ENCODE results near the gene PPM1F. TPM values are rescaled to one million over a fixed set of nuclear protein-coding genes. Genes with fewer than 3 reads are reported as not detected.

The PPM1F gene
- total RNA-seq, 1 experiment from 2014 or later = 21.1 TPM

DNA sequence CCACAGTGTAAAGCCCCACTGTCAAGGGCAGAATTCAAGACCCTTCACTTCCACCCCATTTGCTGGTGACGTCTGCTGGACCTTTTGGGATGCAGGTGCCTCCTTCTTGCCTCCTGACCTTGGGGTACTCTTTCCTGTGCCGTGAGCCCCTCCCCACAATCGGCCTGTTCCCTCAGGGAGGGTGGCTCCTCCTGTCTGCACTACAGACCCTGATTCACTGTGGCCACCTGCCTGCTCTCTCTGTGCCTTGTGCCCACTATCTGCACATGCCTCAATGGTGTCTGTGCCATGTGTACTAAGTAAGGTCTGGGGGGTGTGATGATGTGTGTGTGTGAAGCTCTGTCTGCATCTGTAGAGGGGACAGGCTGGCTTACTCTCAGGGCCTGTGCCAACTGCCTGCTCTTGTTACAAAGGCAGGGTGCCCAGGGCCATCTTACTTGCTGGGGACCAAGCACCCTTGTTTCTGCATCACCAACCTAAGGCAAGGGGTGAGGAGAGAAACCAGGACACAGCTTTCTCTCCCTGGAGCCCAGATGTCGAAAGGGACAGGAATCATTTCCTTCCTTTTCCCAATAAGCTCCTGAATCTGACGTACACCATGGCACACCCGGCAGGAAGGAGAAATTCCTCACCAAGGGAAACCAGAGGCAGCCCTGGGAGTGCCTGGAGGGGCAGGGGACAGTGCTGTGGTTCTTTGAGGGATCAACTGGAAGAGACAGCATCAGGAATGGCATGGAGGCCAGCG lies 3.7 kb downstream of the PPM1F start:
- Histone ChIP-seq H2BK120ac (ENCODE audit: low read depth, low read length, poor library complexity, severe bottlenecking) (no peak overlapping the region), H4K8ac (replicated peaks; ENCODE audit: insufficient read length, low read depth, low read length) (no peak overlapping the region), H3K4me1 (ENCODE audit: insufficient read depth, low read length) (peaks cover 2% of the 10 kb centered on the region; the same call in 1 of the 2 replicates), H3K27ac (ENCODE audit: insufficient read length, low read depth, low read length) (no peak overlapping the region), H2BK20ac (ENCODE audit: low read depth, low read length, poor library complexity, severe bottlenecking) (no peak overlapping the region), H3K23me2 (ENCODE audit: insufficient read length, low read depth, low read length, poor library complexity, severe bottlenecking) (peaks cover 3% of the 10 kb centered on the region), H2BK5ac (ENCODE audit: insufficient read length, low read length) (no peak overlapping the region), H4K91ac (ENCODE audit: insufficient read length, low read depth, low read length) (no peak overlapping the region), H3K79me2 (ENCODE audit: insufficient read depth, low read length) (no peaks in the 10 kb centered on the region), H2BK12ac (ENCODE audit: insufficient read length, low read depth, low read length) (no peak overlapping the region), H2AFZ (ENCODE audit: low read length) (no peak overlapping the region), H3K27me3 (ENCODE audit: insufficient read depth, low read length) (no peaks in the 10 kb centered on the region; the same call in 1 of the 2 replicates), H3K4ac (ENCODE audit: low read depth, low read length) (no peak overlapping the region), H3K4me2 (ENCODE audit: insufficient read depth, insufficient read length, low read length) (no peak overlapping the region), H3K14ac (ENCODE audit: insufficient read depth, low read length) (no peak overlapping the region), H3K23ac (ENCODE audit: insufficient read length, low read depth, low read length) (no peak overlapping the region), H4K5ac (ENCODE audit: insufficient read length, low read depth, low read length) (no peak overlapping the region), H4K20me1 (ENCODE audit: control insufficient read depth, insufficient read depth, insufficient read length) (no peaks in the 10 kb centered on the region), H3K9ac (ENCODE audit: extremely low read depth, insufficient read length, low read length) (no peak overlapping the region), H2BK15ac (ENCODE audit: low read depth, low read length) (no peak overlapping the region), H3K18ac (ENCODE audit: insufficient read length, low read depth, low read length) (no peak overlapping the region), H3K9me3 (ENCODE audit: control insufficient read depth, low read depth, low read length) (no peaks in the 10 kb centered on the region), H2AK5ac (ENCODE audit: insufficient read length, low read length) (no peak overlapping the region), H3T11ph (ENCODE audit: low read length) (no peak overlapping the region), H3K79me1 (ENCODE audit: insufficient read depth, low read depth, low read length, poor library complexity, severe bottlenecking) (no peaks in the 10 kb centered on the region), H3K56ac (ENCODE audit: insufficient read length, low read depth, low read length) (no peak overlapping the region)
- Mint-ChIP-seq H3K36me3 (ENCODE audit: insufficient read depth in 1 of 3, low read depth in 3 of 3) (peaks cover 6 to 16% (median 12%) of the 10 kb centered on the region in 3 experiments), H3K27ac (peak overlapping the region in 1 of 3 experiments; percentile 84; a peak in 1 of 7 replicates), H3K4me1 (peaks cover 15 to 27% of the 10 kb centered on the region in 2 experiments), H3K9me3 (peaks cover 0 to 4% of the 10 kb centered on the region in 2 experiments; a peak in 3 of 5 replicates), H3K27me3 (ENCODE audit: low read depth) (peaks cover 26% of the 10 kb centered on the region), H3K4me3 (no peak overlapping the region)
- WGBS (ENCODE audit: extremely low coverage, insufficient read length, low lambda C conversion rate) = no CpG with 5 or more reads among the region's 7 CpGs
- TF ChIP-seq, protein P1, sequence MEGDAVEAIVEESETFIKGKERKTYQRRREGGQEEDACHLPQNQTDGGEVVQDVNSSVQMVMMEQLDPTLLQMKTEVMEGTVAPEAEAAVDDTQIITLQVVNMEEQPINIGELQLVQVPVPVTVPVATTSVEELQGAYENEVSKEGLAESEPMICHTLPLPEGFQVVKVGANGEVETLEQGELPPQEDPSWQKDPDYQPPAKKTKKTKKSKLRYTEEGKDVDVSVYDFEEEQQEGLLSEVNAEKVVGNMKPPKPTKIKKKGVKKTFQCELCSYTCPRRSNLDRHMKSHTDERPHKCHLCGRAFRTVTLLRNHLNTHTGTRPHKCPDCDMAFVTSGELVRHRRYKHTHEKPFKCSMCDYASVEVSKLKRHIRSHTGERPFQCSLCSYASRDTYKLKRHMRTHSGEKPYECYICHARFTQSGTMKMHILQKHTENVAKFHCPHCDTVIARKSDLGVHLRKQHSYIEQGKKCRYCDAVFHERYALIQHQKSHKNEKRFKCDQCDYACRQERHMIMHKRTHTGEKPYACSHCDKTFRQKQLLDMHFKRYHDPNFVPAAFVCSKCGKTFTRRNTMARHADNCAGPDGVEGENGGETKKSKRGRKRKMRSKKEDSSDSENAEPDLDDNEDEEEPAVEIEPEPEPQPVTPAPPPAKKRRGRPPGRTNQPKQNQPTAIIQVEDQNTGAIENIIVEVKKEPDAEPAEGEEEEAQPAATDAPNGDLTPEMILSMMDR (conservative IDR thresholded peaks at IDR 0.05) = no peak
- no peak for DNase-seq

Data from H9 (cell line).